GM12892 (cell line): ENCODE measurements around the gene TMEM14C.

Source experiments
- POLR2A ChIP-seq: IDR thresholded peaks from 2 replicates; pipeline ENCODE4 v1.6.1; 2011; ENCODE audit warnings: low read depth, low read length, control low read depth
- POLR2AphosphoS5 ChIP-seq: IDR thresholded peaks from 2 replicates; pipeline ENCODE4 v1.6.1; 2011; ENCODE audit warnings: low read depth, low read length, control low read depth
- TAF1 ChIP-seq: IDR thresholded peaks from 2 replicates; pipeline ENCODE4 v1.6.1; 2011; ENCODE audit warnings: low read depth, mild to moderate bottlenecking, control low read depth, low read length, borderline replicate concordance

DNA sequence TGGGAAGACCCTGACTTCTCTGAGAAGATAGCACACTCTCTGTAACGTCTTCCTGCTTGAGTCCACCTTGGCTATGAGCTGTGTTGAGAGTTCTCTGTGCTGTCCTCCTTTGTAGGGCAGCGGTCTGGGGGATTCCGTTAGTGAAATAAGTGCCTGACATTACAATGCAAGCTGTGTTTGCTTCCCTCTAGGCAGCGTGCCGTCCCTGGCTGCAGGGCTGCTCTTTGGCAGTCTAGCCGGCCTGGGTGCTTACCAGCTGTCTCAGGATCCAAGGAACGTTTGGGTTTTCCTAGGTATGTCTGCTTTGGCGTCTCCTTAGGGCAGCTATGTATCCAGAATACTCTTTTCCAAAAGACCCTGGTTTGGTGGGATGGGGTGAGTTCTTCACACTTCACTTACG lies 2.8 kb downstream of the TMEM14C start:
- TF ChIP-seq POLR2AphosphoS5 = no peak
- no peak for TF ChIP-seq TAF1
- TF ChIP-seq POLR2A = no peak
